H9 (cell line): Measurements from ENCODE around the gene PLEKHA7. TPM values are rescaled to one million over a fixed set of nuclear protein-coding genes. Genes with fewer than 3 reads are reported as not detected.

Experiments
- DNase-seq: peaks from one replicate; pipeline ENCODE4 v3.0.0-alpha.2; 2017
- H2AFZ ChIP-seq: one replicate; pipeline ENCODE4 v1.6.1; 2013; ENCODE audit warnings: mild to moderate bottlenecking, low read length, control low read depth, moderate library complexity
- H2AK5ac ChIP-seq: 2 replicates; pipeline ENCODE4 v1.6.1; 2013; ENCODE audit warnings: low read length, control low read depth, mixed read lengths; ENCODE audit not compliant: insufficient read length
- H2BK120ac ChIP-seq: one replicate; pipeline ENCODE4 v1.6.1; 2013; ENCODE audit warnings: low read depth, mild to moderate bottlenecking, low read length, control low read depth, inconsistent platforms; ENCODE audit not compliant: poor library complexity, severe bottlenecking
- H2BK12ac ChIP-seq: 2 replicates; pipeline ENCODE4 v1.6.1; 2013; ENCODE audit warnings: low read length, control low read depth, mixed read lengths, low read depth; ENCODE audit not compliant: insufficient read length
- H2BK15ac ChIP-seq: 2 replicates; pipeline ENCODE4 v1.6.1; 2013; ENCODE audit warnings: low read depth, low read length, control low read depth
- H2BK20ac ChIP-seq: one replicate; pipeline ENCODE4 v1.6.1; 2013; ENCODE audit warnings: low read depth, mild to moderate bottlenecking, low read length, control low read depth, inconsistent platforms; ENCODE audit not compliant: poor library complexity, severe bottlenecking
- H2BK5ac ChIP-seq: 2 replicates; pipeline ENCODE4 v1.6.1; 2013; ENCODE audit warnings: low read length, control low read depth, mixed read lengths; ENCODE audit not compliant: insufficient read length
- H3K14ac ChIP-seq: 2 replicates; pipeline ENCODE4 v1.6.1; 2013; ENCODE audit warnings: low read length, control low read depth; ENCODE audit not compliant: insufficient read depth
- H3K18ac ChIP-seq: 2 replicates; pipeline ENCODE4 v1.6.1; 2013; ENCODE audit warnings: low read depth, mild to moderate bottlenecking, mixed read lengths, low read length, control low read depth; ENCODE audit not compliant: insufficient read length
- H3K23ac ChIP-seq: 2 replicates; pipeline ENCODE4 v1.6.1; 2013; ENCODE audit warnings: low read length, control low read depth, mixed read lengths, low read depth; ENCODE audit not compliant: insufficient read length
- H3K23me2 ChIP-seq: 2 replicates; pipeline ENCODE4 v1.6.1; 2013; ENCODE audit warnings: low read depth, mild to moderate bottlenecking, mixed read lengths, low read length, control low read depth; ENCODE audit not compliant: insufficient read length, poor library complexity, severe bottlenecking
- H3K27ac ChIP-seq: 2 replicates; pipeline ENCODE4 v1.5.1; 2013; ENCODE audit warnings: low read length, control low read depth, mixed read lengths, low read depth; ENCODE audit not compliant: insufficient read length
- H3K27me3 ChIP-seq: 2 replicates; pipeline ENCODE4 v1.6.1; 2013; ENCODE audit warnings: low read length, control low read depth, inconsistent platforms; ENCODE audit not compliant: insufficient read depth
- H3K4ac ChIP-seq: 2 replicates; pipeline ENCODE4 v1.6.1; 2013; ENCODE audit warnings: low read depth, mild to moderate bottlenecking, control low read depth, inconsistent platforms, low read length, moderate library complexity
- H3K4me1 ChIP-seq: 2 replicates; pipeline ENCODE4 v1.6.1; 2013; ENCODE audit warnings: low read length, control low read depth, inconsistent platforms; ENCODE audit not compliant: insufficient read depth
- H3K4me2 ChIP-seq: 2 replicates; pipeline ENCODE4 v1.6.1; 2013; ENCODE audit warnings: low read length, control low read depth, mixed read lengths; ENCODE audit not compliant: insufficient read length, insufficient read depth
- H3K56ac ChIP-seq: 2 replicates; pipeline ENCODE4 v1.6.1; 2013; ENCODE audit warnings: low read depth, mild to moderate bottlenecking, mixed read lengths, low read length, control low read depth; ENCODE audit not compliant: insufficient read length
- H3K79me1 ChIP-seq: 2 replicates; pipeline ENCODE4 v1.6.1; 2013; ENCODE audit warnings: low read depth, mild to moderate bottlenecking, moderate library complexity, low read length, control low read depth, inconsistent platforms; ENCODE audit not compliant: insufficient read depth, poor library complexity, severe bottlenecking
- H3K79me2 ChIP-seq: 2 replicates; pipeline ENCODE4 v1.6.1; 2013; ENCODE audit warnings: low read length, control low read depth, inconsistent platforms; ENCODE audit not compliant: insufficient read depth
- H3K9ac ChIP-seq: 2 replicates; pipeline ENCODE4 v1.6.1; 2013; ENCODE audit warnings: low read length, control low read depth, mixed read lengths; ENCODE audit not compliant: insufficient read length; ENCODE audit errors: extremely low read depth
- H3K9me3 ChIP-seq: one replicate; pipeline ENCODE4 v1.6.1; 2013; ENCODE audit warnings: low read depth, low read length, inconsistent platforms; ENCODE audit not compliant: control insufficient read depth
- H3T11ph ChIP-seq: one replicate; pipeline ENCODE4 v1.6.1; 2013; ENCODE audit warnings: mild to moderate bottlenecking, low read length, control low read depth, inconsistent platforms
- H4K20me1 ChIP-seq: one replicate; pipeline ENCODE4 v1.6.1; 2013; ENCODE audit not compliant: control insufficient read depth, insufficient read length, insufficient read depth
- H4K5ac ChIP-seq: 2 replicates; pipeline ENCODE4 v1.6.1; 2013; ENCODE audit warnings: low read depth, mild to moderate bottlenecking, mixed read lengths, low read length, control low read depth; ENCODE audit not compliant: insufficient read length
- H4K8ac ChIP-seq: replicated peaks from 2 replicates; pipeline ENCODE4 v1.6.1; 2013; ENCODE audit warnings: low read length, control low read depth, mixed read lengths, low read depth; ENCODE audit not compliant: insufficient read length
- H4K91ac ChIP-seq: 2 replicates; pipeline ENCODE4 v1.6.1; 2013; ENCODE audit warnings: low read depth, mild to moderate bottlenecking, moderate library complexity, mixed read lengths, low read length, control low read depth; ENCODE audit not compliant: insufficient read length
- H3K27ac Mint-ChIP-seq, 3 experiments: 2 replicates in 2 of 3; 3 replicates in 1 of 3; pipeline ENCODE4 v1.8.0; 2020 to 2021; ENCODE audit warnings: mixed read lengths in 3 of 3, mild to moderate bottlenecking in 1 of 3, moderate library complexity in 1 of 3
- H3K27me3 Mint-ChIP-seq: 2 replicates; pipeline ENCODE4 v1.8.0; 2021; ENCODE audit warnings: low read depth, mild to moderate bottlenecking, moderate library complexity, mixed read lengths
- H3K36me3 Mint-ChIP-seq, 3 experiments: 2 replicates in 2 of 3; 3 replicates in 1 of 3; pipeline ENCODE4 v1.8.0; 2020 to 2021; ENCODE audit warnings: low read depth in 3 of 3, mixed read lengths in 3 of 3; ENCODE audit not compliant: insufficient read depth in 1 of 3
- H3K4me1 Mint-ChIP-seq, 2 experiments: 2 replicates each; pipeline ENCODE4 v1.8.0; 2020; ENCODE audit warnings: mixed read lengths in 2 of 2
- H3K4me3 Mint-ChIP-seq, 2 experiments: 2 replicates in 1 of 2; 3 replicates in 1 of 2; pipeline ENCODE4 v1.8.0; 2020 to 2021; ENCODE audit warnings: mild to moderate bottlenecking in 2 of 2, mixed read lengths in 2 of 2, moderate library complexity in 1 of 2
- H3K9me3 Mint-ChIP-seq, 2 experiments: 2 replicates in 1 of 2; 3 replicates in 1 of 2; pipeline ENCODE4 v1.8.0; 2020; ENCODE audit warnings: mild to moderate bottlenecking in 2 of 2, mixed read lengths in 2 of 2, moderate library complexity in 1 of 2
- WGBS: extraction: QIAGEN DNeasy Blood & Tissue Kit; methylation state at CpG from one replicate; pipeline ENCODE4 v1.1.7; 2013; ENCODE audit warnings: missing lambda C conversion rate, low lambda C conversion rate, mixed read lengths; ENCODE audit not compliant: insufficient read length; ENCODE audit errors: extremely low coverage; 5-methylcytosine and 5-hydroxymethylcytosine counted together
- total RNA-seq: library from RNA; stranded (reverse); gene quantifications from 2 replicates; pipeline ENCODE4 v1.2.1, GENCODE V29; 2021
- TF ChIP-seq, protein P1 (sequence below): fragments of 200-600 bp; sonication (generic); conservative IDR thresholded peaks from 3 replicates; pipeline ENCODE4 v1.8.0; 2021; ENCODE audit warnings: antibody characterized with exemption, mild to moderate bottlenecking

Gene PLEKHA7
- total RNA-seq, 1 experiment from 2014 or later, result 21.0 TPM

DNA sequence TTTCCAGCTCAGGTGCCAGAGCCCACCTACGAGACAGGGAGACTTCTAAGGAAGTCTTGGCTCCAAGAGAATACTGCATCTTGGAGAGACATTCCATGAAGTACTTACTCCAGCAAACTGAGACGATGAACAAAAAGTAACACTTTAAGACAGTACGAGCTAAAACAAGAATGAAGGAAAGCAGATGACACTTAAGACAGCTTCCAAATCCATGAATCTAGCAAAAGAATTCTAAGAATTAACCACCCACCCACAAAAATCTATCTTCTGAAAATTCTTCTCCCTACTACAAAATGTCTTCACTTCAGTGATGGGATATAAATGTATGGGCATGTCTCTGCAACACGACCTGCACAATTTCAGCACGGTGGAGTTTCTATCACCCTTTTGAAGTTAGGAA, 142.8 kb downstream of the PLEKHA7 start:
- H3K27ac Mint-ChIP-seq, result no peak overlapping the region
- WGBS, result no CpG with 5 or more reads among the region's 5 CpGs

More for the DNA sequence above, 142.8 kb downstream of the PLEKHA7 start:
- Histone ChIP-seq H3K56ac (no peak overlapping the region), H3K9ac (no peak overlapping the region), H3K4me2 (no peak overlapping the region), H2AFZ (no peak overlapping the region), H3K23me2 (no peaks in the 10 kb centered on the region), H2BK5ac (no peak overlapping the region), H3K79me1 (no peaks in the 10 kb centered on the region), H3K14ac (no peak overlapping the region), H3K27me3 (no peaks in the 10 kb centered on the region), H3K27ac (no peak overlapping the region), H3K9me3 (no peaks in the 10 kb centered on the region), H2BK12ac (no peak overlapping the region), H3K23ac (no peak overlapping the region), H3K4me1 (no peaks in the 10 kb centered on the region), H2AK5ac (no peak overlapping the region), H2BK20ac (no peak overlapping the region), H4K8ac (no peak overlapping the region), H4K20me1 (no peaks in the 10 kb centered on the region), H2BK15ac (no peak overlapping the region), H2BK120ac (no peak overlapping the region), H3K79me2 (no peaks in the 10 kb centered on the region), H4K5ac (no peak overlapping the region), H3K4ac (no peak overlapping the region), H4K91ac (no peak overlapping the region), H3K18ac (no peak overlapping the region), H3T11ph (no peak overlapping the region)
- TF ChIP-seq, protein P1, sequence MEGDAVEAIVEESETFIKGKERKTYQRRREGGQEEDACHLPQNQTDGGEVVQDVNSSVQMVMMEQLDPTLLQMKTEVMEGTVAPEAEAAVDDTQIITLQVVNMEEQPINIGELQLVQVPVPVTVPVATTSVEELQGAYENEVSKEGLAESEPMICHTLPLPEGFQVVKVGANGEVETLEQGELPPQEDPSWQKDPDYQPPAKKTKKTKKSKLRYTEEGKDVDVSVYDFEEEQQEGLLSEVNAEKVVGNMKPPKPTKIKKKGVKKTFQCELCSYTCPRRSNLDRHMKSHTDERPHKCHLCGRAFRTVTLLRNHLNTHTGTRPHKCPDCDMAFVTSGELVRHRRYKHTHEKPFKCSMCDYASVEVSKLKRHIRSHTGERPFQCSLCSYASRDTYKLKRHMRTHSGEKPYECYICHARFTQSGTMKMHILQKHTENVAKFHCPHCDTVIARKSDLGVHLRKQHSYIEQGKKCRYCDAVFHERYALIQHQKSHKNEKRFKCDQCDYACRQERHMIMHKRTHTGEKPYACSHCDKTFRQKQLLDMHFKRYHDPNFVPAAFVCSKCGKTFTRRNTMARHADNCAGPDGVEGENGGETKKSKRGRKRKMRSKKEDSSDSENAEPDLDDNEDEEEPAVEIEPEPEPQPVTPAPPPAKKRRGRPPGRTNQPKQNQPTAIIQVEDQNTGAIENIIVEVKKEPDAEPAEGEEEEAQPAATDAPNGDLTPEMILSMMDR, result no peak
- Mint-ChIP-seq H3K27me3 (no peaks in the 10 kb centered on the region), H3K4me1 (peaks cover 6 to 8% of the 10 kb centered on the region in 2 experiments), H3K4me3 (no peak overlapping the region), H3K9me3 (no peaks in the 10 kb centered on the region), H3K36me3 (no peaks in the 10 kb centered on the region; a peak in 1 of 7 replicates)
- DNase-seq, result no peak
